HG03469 (cell line): ENCODE data around the gene SGTA.

ENCODE experiments used
- ATAC-seq: cut with Tn5 transposase; IDR thresholded peaks from one replicate; pipeline ENCODE4 v1.9.1; 2021; ENCODE audit warnings: mild to moderate bottlenecking, moderate library complexity, moderate number of reproducible peaks; ENCODE audit not compliant: unreplicated experiment

The SGTA gene

GRCh38 chr19:2756921-2757881, 25.9 kb downstream of the SGTA start:
- ATAC-seq: no peak

DNA sequence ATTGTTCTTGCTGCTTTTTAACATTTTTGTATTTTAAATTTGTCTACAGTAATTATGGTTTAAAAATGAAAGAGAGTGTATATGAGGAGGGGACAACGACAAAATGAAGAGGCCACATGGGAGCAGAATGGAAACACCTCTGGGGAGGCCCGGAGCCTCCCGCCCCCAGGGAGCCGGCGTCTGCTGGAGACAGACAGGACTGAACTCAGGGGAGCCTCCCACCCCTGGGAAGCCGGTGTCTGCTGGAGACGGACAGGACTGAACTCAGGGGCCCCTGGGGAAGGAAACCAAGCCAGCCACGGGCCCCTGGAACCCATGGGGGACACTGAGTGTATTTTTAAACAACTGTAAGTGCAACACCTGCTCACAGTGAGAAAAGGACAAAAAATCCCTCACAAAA, 26.6 kb downstream of the SGTA start:
- no peak for ATAC-seq

- no peak for ATAC-seq
Measured at GRCh38 chr19:2755811-2756210, 27.3 kb downstream of the SGTA start.

- no peak for ATAC-seq
Measured at GRCh38 chr19:2755448-2755705, 27.7 kb downstream of the SGTA start.

DNA sequence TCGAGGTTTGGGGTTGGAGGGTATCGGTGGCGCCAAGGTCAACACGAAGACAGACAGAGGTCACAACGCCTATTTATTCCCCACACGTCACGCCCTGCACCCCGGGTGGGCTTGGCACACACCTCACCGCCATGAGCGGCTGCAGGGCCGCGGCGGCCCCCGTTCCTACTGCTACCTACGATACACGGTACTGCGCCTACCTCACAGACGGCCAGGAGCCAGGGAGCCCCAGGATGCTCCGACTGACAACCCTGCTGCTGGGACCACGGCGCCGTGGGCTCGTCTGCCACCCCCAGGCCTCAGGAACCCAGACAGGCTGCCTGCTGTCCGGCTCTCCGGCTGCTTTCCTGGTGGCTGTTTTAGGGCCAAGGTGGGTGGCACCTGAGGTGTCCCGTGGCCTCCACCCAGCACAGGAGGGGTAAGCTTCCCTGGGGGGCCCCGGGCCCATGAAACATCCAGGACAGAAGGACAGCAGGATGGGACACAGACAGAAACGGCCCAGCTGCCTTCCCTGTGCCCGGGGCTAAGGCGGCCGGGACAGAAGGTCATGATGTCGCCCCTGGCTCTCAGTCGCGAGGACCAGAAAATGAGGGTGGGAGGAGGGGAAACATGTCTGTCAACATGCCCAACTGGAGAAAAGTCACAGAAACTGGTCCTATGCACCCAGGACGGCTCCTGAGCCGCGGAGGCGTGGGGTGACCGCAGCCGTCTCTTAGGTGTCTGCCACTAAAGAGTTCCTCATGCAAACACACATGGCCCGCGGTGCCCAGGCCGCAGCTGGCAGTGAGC, 28.2 kb downstream of the SGTA start:
- no peak for ATAC-seq

DNA sequence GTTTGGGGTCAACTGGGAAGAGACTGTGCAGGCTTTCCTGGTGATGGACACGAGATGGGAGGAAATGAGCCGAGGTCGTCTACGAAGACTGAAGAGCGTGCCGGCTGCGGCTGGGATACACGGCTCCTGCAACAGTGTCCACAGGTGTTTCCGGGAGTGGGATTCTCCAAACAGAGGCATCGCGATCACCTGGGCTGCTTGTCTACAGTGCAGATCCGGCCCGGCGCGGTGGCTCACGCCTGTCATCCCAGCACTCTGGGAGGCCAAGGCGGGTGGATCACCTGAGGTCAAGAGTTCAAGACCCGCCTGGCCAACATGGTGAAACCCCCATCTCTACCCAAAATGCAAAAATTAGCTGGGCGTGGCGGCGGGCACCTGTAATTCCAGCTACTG, 31.6 kb downstream of the SGTA start:
- ATAC-seq: no peak

DNA sequence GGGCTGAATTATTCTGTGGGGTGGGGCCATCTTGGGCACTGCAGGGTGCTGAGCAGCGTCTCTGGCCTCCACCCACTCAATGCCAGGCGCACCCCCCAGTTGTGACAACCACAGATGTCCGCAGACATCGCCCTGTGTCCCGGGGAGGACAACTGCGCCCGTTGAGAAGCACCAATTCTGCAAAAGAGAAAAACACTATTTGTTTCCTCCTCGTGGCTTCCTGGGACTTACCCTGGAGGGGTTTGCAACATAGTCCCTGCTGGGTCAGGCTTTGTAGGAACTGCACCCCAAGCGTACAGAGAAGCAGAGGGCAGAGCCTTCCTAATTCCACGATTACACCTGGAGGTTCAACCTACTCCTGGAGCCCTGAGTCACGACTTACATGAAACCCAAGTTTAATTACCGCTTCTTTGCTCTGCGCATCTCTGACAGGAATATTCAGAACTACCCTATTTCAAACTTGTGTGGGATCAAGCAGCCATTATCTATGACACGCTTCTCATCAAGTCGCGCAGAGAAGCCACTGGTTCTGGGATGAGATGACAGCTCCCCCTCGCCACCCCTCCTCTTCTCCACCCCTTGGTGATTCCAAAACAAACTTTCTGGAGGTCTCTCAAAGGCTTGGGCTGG, 32.1 kb downstream of the SGTA start:
- no peak for ATAC-seq

DNA sequence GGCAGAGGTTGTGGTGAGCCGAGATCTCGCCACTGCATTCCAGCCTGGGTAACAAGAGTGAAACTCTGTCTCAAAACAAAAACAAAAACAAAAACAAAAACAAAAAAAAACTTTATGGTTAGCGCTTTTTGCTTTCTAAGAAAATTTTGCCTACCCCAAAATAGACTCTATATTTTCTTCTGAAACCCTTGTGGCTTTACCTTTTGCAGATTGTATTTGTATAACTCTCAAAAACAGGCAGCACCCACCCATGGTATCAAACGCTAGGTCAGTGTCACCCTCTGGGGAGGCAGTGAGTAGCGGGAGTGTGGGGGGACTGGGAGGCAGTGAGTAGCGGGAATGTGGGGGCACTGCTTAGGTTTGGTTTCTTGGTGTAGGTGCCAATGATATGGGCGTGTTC, 35.7 kb downstream of the SGTA start:
- no peak for ATAC-seq

GRCh38 chr19:2744113-2744512, 39.0 kb downstream of the SGTA start:
- no peak for ATAC-seq

DNA sequence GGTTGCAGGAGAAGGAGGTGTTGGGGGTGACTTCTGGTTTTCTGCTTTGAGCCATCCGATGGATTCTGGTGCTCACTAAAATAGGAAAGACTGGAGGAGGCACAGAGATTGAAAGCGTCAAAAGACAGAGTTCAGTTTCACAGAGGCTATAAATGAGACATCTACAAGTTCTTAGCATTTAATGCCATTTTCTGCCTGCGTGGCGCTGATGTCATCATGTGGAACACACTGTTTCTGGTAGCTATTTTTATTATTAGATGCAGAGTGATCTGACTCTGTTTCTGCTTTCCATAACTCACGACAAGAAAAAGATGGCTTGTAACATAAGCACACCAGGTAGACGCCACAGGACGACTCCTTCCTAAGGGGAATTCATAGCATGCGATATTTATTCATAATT, 40.0 kb downstream of the SGTA start:
- no peak for ATAC-seq

GRCh38 chr19:2740314-2740656, 42.8 kb downstream of the SGTA start:
- no peak for ATAC-seq

DNA sequence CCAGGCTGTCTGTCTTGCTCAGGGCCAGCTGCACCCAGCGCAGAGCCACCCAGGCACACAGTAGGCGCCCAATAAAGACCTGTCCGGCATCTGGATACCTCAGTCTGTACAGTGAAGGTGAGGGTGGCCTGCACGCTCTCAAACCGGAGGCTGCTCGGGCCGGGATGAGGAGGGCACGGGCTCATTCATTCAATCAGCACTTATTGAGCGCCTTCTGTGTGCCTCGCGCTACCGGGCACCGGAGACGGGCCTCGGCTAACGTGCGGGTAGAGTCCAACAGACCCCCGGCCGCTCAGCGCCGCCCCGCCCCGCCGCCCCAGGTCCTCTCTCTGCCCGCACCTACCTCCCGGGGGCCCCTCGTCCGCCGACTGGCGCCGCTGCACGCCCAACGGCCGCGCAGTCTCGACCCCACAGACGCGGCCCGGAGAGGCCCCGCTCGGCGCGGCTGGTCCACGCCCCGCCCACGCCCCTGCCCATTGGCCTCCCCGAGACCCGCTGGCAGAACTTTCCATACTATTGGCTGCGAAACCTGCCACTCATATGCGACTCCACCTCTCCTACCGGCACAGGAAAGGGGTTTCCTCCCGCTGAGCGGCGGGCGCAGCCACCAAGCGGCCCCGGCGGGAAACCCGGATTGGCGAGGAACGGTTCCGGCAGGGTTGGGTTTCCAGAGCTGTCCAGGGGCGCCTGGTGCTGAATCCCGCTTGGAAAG, 43.3 kb downstream of the SGTA start, which contains the start of gene SLC39A3:
TSS of gene SLC39A3 (minus strand) at position 416 of the 712 bp plus-strand sequence. CDS start 2,760 bp downstream, outside the sequence.
- peak; percentile 72 for ATAC-seq

DNA sequence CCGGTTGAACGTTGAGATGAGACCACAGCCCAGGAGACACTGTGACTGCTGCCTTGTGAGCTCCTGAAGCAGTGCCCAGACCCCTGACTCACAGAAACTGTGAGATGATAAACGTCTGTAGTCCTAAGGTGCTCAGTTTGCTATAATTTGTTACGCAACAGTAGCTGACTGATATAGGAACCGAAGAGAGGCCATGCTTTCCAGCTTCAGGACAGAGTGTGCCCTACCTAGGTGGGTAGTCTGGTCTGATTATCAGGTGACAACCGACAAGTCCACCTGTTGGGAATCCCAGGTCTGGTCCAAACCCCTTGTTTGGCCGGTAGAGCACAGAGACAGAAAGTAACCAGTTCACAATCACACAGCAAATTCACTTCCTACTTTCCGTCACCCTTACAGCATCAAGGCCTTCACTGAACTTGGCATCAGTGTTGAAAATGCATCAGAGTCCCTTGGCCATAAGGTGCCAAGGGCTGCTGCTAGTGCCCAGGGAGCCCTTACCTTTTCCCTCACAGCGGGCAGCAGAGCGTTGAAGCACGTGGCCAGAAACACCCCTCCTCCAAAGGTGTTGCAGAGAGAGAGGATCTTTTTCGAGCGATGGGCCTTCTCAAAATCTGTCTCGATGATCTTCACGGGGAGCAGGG, 46.4 kb downstream of the SGTA start:
- no peak for ATAC-seq

- no peak for ATAC-seq
Measured at GRCh38 chr19:2735374-2735773, 47.7 kb downstream of the SGTA start.

GRCh38 chr19:2734589-2735288, 48.3 kb downstream of the SGTA start:
- no peak for ATAC-seq

DNA sequence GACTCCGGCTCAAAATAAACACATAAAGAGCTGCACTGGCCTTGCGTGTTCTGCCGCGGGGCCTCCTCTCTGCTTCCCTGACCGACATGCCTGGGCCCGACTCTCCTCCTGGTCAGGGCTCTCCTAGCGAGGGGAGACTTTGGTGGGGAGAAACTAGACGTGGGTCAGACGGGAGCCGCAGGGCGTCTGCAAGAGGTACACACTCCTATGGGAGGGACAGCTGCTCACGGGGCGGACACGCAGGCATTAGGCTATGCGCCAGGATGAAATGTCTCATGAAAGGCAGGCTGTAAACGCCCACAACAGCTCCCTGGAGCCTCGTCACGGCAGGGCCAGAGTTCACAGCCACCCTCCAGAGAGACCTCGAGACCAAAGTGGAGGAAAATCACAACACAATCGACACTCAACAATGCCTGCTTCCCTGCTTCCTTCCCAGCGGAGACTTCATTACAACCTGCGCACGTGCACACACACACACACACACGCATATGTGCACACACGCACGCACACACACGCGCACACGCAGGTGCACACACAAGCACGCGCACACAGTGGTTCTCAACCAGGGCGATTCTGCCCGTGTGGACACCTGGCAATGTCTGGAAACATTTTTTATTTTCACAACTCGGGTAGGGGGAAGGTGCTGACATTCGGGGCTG, 49.0 kb downstream of the SGTA start:
- ATAC-seq: no peak

DNA sequence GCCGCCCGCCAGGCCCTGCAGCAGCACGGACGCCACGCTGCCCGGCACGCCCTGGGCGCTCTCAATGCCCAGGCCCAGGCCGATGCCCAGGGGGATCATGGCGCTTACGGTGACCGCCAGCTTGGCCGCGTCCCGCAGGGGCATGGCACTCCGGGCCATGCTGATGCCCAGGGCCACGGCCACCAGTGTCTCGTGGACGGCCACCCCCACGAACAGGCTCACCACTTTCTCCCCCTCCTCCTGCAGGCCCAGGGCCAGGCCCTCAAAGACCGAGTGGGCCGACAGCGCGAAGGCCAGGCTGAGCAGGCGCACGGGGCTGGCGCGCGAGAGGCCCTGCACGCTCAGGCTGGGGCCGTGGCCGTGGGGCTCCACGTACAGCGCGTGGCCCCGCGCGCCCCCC, 50.2 kb downstream of the SGTA start:
- no peak for ATAC-seq

GRCh38 chr19:2732157-2732725, 50.8 kb downstream of the SGTA start:
- ATAC-seq: no peak
